GM18508 (cell line): ENCODE measurements around the gene BCL2L12.

ENCODE experiments used
- ATAC-seq: cut with Tn5 transposase; IDR thresholded peaks from one replicate; pipeline ENCODE4 v1.9.1; 2021; ENCODE audit warnings: moderate number of reproducible peaks; ENCODE audit not compliant: insufficient read depth, unreplicated experiment

The BCL2L12 gene

DNA sequence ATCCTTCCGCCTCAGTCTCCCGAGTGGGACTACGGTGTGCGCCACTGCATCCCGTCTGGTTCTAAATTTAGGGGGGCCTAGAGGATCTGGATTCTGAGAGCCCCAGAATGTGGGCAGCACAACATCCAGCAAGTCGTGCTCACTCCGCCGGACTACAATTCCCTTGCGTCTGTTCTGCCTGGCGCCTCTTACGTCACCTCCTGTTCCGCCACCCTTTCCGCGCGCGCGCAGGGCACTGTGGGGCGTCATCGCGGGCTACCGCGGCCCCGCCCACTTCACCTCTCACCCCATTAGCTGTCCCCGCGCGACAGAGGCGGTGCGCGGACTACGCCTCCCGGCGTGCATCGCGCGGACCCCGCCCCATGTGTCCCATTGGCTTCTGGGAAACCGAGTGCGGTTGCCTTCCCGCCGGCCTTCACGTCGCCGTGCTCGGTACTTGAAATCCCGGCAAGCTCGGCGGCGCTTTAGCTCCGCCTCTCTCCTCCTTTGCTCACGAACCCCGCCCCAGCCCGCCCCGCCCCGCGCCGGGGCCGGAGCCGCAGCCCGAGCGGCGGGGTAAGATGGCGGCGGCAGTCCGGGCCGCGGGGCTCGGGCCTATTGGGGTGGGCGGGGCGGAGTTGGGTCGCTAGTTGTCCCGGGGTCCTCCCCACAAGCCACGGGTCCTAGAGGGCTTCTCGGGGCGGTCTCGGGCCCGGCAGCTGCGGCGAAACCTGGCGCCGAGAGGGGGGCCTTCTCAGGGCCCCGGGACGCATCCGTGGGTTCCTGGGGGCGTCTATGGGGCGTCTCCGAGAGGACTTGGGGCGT lies 23.8 kb upstream of the BCL2L12 start, which contains the start of gene SCAF1:
TSS of gene SCAF1 (plus strand) at position 522 of the 804 bp plus-strand sequence. CDS start 2,818 bp downstream, outside the sequence.
- ATAC-seq, result peak; percentile 36

DNA sequence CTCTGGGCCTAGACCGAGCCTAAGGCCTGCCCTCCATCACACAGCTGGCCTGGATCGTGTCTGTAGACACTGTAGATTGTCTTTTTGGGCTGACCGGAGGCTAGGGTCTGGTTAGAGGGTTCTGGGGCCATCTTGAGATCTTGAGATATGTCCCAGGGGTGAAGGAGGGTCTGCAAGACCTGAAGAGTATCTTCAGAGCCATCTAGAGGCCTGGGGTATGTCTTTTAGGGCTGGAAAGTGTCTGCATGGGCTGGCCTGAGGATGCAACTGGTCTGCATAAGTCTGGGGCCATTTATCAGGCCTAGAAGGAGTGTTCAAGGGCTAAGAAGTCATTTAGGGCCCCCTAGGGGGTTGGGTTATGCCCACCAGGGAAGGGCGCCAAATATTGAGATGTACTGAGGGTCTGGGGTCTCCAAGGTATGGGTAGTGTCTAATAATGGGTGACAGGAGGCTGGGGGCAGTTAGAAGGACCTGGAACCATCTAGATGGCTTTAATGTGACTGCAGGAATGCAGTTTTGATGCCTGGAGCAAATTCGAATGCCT lies 23.2 kb upstream of the BCL2L12 start:
- ATAC-seq, result no peak

DNA sequence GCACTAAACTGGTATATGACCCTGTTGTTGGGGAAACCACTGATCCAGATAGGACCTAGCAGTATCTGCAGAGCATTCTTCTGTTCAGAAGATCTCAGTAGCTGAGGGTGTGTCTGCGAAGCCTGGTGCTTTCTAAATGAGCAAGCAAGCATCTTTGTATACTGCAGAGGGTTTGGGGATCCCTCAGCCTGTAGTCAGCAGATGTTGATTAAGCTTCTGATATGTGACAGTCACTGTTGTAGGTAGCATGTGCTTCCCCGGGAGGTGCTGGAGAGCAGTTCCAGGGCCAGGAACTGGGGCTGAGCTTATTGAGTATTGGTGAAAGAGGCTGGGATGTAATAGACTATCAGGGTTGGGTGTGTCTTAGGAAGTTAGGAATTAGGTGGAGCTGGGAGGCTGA lies 22.3 kb upstream of the BCL2L12 start:
- ATAC-seq, result no peak

DNA sequence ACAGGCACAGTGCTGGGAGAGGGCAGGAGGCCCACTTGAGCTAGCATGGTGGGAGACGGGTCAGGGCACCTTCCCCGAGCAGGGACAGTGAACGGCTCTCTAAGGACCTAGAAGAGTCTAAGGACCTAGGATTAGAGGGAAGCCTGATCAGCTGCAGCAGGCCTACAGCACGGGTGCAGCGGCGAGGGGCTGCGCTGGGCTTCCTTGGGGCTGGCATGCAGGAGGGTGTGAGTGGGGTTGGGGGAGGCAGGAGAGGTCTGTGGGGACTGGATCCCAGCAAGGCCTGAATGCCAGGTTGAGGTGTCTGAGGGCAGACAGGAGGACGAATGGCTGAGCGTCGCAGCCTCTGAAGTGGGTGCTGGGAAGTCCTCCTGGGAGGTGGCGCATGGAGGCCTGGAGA lies 20.1 kb upstream of the BCL2L12 start:
- ATAC-seq, result no peak

DNA sequence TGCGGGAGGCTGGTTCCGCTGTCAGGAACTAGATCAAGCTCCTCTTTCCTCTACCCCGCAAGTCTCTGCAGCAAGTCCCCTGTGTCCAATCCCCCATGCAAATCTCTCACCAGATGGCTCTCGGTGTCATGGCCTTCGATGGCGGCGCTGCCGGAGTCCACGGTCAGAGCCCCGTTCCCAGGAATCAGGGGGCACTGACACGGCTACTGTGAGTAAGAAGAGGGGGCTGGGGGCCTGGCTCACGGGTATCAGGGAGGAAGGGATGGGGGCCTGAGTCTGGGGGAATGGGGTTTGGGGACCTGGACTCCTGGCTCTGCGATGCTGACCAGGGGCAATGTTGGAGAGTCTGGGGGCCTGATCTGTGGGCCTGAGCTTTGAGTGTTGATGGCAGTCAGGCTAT lies 19.7 kb upstream of the BCL2L12 start:
- no peak for ATAC-seq

DNA sequence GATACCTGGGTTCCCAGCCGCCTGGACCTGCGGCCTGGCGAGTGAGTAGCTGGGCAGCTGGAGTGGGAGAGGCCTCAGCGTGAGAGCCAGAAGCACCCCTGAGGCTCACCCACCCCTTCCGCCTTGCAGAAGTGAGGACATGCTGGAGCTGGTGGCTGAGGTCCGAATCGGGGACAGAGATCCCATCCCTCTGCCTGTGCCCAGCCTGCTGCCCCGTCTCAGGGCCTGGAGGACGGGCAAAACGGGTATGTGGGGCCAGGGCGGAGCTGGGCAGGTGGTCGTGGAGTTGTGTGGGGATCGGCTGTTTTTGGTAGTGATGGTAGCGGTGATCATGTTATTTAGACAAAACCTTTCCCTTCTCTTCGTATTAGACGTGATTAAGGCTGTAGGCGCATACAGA lies 19.1 kb upstream of the BCL2L12 start:
- ATAC-seq, result no peak

DNA sequence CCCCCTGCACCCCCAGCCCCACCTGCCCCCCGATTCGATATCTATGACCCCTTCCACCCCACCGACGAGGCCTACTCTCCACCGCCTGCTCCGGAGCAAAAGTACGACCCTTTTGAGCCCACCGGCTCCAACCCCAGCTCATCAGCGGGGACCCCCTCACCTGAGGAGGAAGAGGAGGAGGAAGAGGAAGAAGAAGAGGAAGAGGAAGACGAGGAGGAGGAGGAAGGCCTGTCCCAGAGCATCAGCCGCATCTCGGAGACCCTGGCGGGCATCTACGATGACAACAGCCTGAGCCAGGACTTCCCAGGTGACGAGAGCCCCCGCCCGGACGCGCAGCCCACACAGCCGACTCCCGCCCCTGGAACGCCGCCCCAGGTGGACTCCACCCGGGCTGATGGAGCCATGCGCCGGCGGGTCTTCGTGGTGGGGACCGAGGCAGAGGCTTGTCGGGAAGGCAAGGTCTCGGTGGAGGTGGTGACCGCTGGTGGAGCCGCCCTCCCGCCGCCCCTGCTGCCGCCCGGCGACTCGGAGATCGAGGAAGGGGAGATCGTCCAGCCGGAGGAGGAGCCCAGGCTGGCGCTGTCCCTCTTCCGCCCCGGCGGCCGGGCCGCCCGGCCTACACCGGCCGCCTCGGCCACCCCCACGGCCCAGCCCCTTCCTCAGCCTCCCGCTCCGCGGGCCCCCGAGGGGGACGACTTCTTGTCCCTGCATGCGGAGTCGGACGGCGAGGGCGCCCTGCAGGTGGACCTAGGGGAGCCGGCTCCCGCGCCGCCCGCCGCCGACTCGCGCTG lies 14.5 kb upstream of the BCL2L12 start:
- no peak for ATAC-seq

DNA sequence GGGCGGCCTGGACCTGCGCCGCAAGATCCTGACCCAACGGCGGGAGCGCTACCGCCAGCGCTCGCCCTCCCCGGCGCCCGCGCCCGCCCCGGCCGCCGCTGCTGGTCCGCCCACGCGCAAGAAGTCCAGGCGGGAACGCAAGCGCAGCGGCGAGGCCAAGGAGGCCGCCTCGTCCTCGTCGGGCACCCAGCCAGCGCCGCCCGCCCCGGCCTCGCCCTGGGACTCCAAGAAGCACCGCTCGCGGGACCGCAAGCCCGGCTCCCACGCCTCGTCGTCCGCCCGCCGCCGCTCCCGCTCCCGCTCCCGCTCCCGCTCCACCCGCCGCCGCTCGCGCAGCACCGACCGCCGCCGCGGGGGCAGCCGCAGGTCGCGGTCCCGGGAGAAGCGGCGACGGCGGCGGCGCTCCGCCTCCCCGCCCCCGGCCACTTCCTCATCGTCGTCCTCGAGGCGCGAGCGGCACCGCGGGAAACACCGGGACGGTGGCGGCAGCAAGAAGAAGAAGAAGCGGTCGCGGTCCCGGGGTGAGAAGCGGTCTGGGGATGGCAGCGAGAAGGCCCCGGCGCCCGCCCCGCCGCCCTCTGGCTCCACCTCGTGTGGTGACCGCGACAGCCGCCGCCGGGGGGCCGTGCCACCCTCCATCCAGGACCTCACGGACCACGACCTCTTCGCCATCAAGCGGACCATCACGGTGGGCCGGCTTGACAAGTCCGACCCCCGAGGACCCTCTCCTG lies 13.7 kb upstream of the BCL2L12 start:
- ATAC-seq, result no peak

DNA sequence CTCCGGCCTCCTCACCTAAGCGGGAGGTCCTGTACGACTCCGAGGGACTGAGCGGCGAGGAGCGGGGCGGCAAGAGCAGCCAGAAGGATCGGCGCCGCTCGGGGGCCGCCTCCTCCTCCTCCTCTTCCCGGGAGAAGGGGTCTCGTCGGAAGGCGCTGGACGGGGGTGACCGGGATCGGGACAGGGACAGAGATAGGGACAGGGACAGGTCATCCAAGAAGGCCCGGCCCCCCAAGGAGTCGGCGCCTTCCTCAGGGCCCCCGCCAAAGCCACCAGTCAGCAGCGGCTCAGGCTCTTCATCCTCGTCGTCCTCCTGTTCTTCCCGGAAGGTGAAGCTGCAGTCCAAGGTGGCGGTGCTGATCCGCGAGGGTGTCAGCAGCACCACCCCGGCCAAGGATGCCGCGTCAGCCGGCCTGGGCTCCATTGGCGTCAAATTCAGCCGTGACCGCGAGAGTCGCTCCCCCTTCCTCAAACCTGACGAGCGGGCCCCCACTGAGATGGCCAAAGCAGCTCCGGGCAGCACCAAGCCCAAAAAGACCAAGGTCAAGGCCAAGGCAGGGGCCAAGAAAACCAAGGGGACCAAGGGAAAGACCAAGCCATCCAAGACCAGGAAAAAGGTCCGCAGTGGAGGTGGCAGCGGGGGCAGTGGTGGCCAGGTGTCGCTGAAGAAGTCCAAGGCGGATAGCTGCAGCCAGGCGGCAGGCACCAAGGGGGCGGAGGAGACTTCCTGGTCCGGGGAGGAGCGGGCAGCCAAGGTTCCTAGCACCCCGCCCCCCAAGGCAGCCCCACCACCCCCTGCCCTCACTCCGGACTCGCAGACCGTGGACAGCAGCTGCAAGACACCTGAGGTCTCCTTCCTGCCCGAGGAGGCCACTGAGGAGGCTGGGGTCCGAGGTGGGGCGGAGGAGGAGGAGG lies 12.9 kb upstream of the BCL2L12 start:
- ATAC-seq, result no peak

DNA sequence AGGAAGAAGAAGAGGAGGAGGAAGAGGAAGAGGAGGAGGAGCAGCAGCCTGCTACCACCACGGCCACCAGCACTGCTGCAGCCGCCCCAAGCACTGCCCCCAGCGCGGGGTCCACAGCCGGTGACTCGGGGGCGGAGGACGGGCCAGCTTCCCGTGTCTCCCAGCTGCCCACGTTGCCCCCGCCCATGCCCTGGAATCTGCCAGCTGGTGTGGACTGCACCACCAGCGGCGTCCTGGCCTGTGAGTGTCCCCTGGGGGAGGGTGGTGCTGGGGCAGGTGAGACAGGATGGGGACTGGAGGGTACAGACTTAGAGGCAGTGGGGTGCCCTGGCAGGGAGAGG lies 12.3 kb upstream of the BCL2L12 start:
- no peak for ATAC-seq

DNA sequence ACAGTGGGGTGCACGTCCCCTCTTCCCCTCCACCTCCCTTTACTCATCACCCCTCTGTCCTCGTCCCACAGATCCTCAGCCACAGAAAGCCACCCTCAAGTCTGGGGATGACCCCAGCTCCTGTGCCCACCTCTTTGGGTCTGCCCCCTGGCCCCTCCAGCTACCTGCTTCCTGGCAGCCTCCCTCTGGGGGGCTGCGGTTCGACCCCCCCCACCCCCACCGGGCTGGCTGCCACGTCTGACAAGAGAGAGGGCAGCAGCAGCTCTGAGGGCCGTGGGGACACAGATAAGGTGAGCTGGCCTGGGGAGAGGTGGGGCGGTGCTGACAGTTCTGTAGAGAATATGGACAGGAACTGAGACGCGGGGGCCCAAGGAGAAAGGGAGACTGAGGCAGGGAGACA lies 11.2 kb upstream of the BCL2L12 start:
- ATAC-seq, result no peak

DNA sequence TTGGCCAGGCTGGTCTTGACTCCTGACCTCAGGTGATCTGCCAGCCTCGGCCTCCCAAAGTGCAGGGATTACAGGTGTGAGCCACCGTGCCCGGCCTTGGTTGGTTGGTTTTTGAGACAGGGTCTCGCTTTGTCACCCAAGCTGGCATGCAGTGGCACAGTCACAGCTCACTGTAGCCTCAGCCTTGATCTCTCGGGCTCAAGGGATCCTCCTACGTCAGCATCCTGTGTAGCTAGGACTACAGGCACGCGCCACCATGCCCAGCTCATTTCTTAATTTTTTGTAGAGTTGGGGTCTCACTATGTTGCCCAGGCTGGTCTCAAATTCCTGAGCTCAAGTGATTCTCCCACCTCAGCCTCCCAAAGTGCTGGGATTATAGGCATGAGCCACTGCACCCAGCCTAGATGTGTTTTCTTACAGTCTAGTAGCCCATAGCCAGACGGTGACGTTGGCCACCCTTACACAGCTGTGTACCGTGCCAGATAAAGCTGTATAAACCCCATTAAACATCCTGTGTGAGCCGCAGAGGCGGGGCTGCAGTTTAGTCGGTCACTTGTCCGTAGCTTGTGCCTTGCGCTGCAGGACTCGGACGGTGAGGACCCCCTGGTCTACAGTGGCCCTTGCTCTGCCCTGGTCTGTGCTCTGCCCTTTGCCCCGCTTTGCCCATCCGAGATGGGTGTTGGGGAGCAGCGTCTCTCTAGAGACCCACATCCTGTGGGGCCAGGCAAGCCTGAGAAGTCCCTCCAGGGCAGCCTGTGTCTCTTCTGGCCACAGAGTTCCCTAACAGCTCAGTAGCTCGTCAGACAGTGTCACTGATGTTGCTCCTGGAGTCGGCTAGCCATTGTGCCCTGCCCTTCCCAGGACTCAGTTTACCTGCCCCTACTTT lies 9.9 kb upstream of the BCL2L12 start:
- no peak for ATAC-seq

DNA sequence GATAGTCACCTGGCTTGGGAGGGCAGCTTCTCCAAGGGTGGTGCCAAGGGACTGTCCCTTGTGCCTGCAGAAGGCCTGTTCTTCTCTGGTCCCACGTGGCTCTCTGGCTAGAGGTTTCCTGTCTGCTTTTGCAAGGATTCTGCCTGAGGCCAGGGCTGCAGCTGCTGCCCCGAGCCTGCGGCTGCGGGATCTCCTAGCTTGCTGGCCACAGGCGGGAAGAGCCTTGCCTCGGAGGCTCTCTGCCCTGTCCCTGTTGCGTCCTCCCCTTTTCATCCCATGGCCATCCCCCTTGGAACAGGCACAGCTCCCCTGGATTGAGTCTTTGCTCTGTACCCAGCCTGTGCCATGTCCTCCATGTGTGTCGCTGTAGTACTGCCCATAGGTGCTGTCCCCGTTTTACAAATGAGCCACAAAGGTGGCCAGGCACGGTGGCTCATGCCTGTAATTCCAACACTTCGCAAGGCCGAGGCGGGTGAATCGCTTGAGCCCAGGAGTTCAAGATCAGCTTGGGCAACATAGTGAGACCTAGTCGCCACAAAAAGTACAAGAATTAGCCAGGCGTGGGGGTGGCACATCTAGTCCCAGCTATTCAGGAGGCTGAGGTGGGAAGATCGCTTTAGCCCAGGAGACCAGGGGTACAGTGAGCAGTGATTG lies 9.2 kb upstream of the BCL2L12 start:
- ATAC-seq, result no peak

DNA sequence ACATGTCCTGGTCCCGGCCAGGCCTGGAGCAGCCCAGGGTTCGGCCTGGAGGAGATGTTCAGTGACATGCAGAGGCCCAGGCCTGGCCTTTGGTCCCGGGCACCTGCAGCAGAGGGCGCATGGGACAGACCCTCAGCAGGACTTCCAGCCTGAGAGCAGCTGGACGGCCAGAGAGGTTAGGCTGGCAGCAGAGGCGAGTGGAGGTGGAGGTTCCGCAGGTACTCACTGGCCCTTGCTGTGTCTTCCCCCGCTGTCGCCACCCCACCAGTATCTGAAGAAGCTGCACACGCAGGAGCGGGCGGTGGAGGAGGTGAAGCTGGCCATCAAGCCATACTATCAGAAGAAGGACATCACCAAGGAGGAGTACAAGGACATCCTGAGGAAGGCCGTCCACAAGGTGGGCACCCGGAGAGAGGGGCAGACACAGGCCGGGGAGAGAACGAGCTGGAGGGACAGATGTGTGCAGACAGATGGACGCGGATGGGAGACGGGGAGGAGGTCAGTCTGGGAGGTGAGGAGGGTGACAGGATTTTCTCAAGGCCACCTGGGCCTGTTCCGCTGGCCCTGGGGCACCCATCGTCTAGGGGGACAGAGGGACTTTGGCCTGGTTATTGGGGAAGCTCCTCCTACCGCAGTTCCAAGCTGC lies 8.1 kb upstream of the BCL2L12 start:
- no peak for ATAC-seq

DNA sequence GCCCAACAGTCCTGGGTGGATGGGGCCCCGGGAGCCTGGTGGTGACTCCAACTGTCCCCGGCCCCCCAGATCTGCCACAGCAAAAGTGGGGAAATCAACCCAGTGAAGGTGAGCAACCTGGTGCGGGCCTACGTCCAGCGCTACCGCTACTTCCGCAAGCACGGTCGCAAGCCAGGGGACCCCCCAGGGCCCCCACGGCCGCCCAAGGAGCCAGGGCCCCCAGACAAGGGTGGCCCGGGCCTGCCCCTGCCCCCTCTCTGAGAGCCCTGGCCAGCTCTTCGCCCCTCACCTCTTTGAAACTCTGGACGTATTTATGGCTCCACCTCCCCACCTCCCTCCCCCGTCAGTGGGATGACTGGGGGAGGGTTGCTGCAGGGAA lies 7.6 kb upstream of the BCL2L12 start:
- ATAC-seq, result no peak

DNA sequence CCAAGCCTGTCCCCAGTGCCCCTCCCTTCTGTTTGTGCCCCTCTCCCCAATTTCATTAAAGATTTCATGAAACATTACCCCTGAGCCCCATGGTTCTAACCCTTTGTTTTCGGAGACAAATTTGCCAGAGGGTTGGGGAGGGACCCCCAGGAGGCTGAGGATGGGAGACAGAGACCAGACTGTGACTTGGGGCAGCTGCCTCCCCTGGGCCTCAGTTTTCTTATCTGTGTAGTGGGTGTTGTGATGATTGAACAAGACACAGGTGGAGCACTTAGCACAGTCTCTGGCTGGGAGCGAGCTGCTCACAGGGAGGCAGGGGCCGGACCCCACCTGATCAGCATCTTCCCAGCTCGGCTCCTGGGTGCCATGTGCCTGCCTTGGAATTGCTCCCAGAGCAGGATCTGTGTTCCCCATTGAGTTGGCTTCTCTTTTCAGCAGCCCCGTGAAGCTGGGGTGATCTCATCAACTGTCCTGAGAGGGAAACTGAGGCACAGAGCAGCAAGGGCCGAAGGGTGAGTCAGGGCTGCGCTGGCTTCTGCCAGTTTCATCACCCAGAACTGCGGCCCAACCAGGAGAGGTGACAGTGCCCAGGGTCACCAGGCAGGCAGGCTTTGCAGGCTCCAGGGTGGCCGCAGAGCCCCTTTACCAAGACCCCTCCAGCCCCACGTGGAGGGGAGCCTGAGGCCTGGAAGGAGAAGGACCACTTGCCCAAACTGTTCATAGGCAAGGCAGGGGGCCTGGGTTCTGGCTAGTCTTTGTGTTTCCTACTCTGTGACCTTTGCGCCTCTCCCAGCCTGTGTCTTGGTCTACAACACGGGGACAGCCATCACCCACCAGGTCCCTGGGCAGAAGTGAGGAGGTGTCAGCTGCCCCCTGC lies 6.9 kb upstream of the BCL2L12 start:
- ATAC-seq, result no peak
